H9 (cell line): ENCODE measurements around the gene FKBP11. TPM values are rescaled to one million over a fixed set of nuclear protein-coding genes. Genes with fewer than 3 reads are reported as not detected.
A peak's percentile ranks its signal among the peaks of the same experiment; 100 is the strongest.

Experiments
- DNase-seq: peaks from one replicate; pipeline ENCODE4 v3.0.0-alpha.2; 2017
- H2AFZ ChIP-seq: one replicate; pipeline ENCODE4 v1.6.1; 2013; ENCODE audit warnings: mild to moderate bottlenecking, low read length, control low read depth, moderate library complexity
- H2AK5ac ChIP-seq: 2 replicates; pipeline ENCODE4 v1.6.1; 2013; ENCODE audit warnings: low read length, control low read depth, mixed read lengths; ENCODE audit not compliant: insufficient read length
- H2BK120ac ChIP-seq: one replicate; pipeline ENCODE4 v1.6.1; 2013; ENCODE audit warnings: low read depth, mild to moderate bottlenecking, low read length, control low read depth, inconsistent platforms; ENCODE audit not compliant: poor library complexity, severe bottlenecking
- H2BK12ac ChIP-seq: 2 replicates; pipeline ENCODE4 v1.6.1; 2013; ENCODE audit warnings: low read length, control low read depth, mixed read lengths, low read depth; ENCODE audit not compliant: insufficient read length
- H2BK15ac ChIP-seq: 2 replicates; pipeline ENCODE4 v1.6.1; 2013; ENCODE audit warnings: low read depth, low read length, control low read depth
- H2BK20ac ChIP-seq: one replicate; pipeline ENCODE4 v1.6.1; 2013; ENCODE audit warnings: low read depth, mild to moderate bottlenecking, low read length, control low read depth, inconsistent platforms; ENCODE audit not compliant: poor library complexity, severe bottlenecking
- H2BK5ac ChIP-seq: 2 replicates; pipeline ENCODE4 v1.6.1; 2013; ENCODE audit warnings: low read length, control low read depth, mixed read lengths; ENCODE audit not compliant: insufficient read length
- H3K14ac ChIP-seq: 2 replicates; pipeline ENCODE4 v1.6.1; 2013; ENCODE audit warnings: low read length, control low read depth; ENCODE audit not compliant: insufficient read depth
- H3K18ac ChIP-seq: 2 replicates; pipeline ENCODE4 v1.6.1; 2013; ENCODE audit warnings: low read depth, mild to moderate bottlenecking, mixed read lengths, low read length, control low read depth; ENCODE audit not compliant: insufficient read length
- H3K23ac ChIP-seq: 2 replicates; pipeline ENCODE4 v1.6.1; 2013; ENCODE audit warnings: low read length, control low read depth, mixed read lengths, low read depth; ENCODE audit not compliant: insufficient read length
- H3K23me2 ChIP-seq: 2 replicates; pipeline ENCODE4 v1.6.1; 2013; ENCODE audit warnings: low read depth, mild to moderate bottlenecking, mixed read lengths, low read length, control low read depth; ENCODE audit not compliant: insufficient read length, poor library complexity, severe bottlenecking
- H3K27ac ChIP-seq: 2 replicates; pipeline ENCODE4 v1.5.1; 2013; ENCODE audit warnings: low read length, control low read depth, mixed read lengths, low read depth; ENCODE audit not compliant: insufficient read length
- H3K27me3 ChIP-seq: 2 replicates; pipeline ENCODE4 v1.6.1; 2013; ENCODE audit warnings: low read length, control low read depth, inconsistent platforms; ENCODE audit not compliant: insufficient read depth
- H3K4ac ChIP-seq: 2 replicates; pipeline ENCODE4 v1.6.1; 2013; ENCODE audit warnings: low read depth, mild to moderate bottlenecking, control low read depth, inconsistent platforms, low read length, moderate library complexity
- H3K4me1 ChIP-seq: 2 replicates; pipeline ENCODE4 v1.6.1; 2013; ENCODE audit warnings: low read length, control low read depth, inconsistent platforms; ENCODE audit not compliant: insufficient read depth
- H3K4me2 ChIP-seq: 2 replicates; pipeline ENCODE4 v1.6.1; 2013; ENCODE audit warnings: low read length, control low read depth, mixed read lengths; ENCODE audit not compliant: insufficient read length, insufficient read depth
- H3K56ac ChIP-seq: 2 replicates; pipeline ENCODE4 v1.6.1; 2013; ENCODE audit warnings: low read depth, mild to moderate bottlenecking, mixed read lengths, low read length, control low read depth; ENCODE audit not compliant: insufficient read length
- H3K79me1 ChIP-seq: 2 replicates; pipeline ENCODE4 v1.6.1; 2013; ENCODE audit warnings: low read depth, mild to moderate bottlenecking, moderate library complexity, low read length, control low read depth, inconsistent platforms; ENCODE audit not compliant: insufficient read depth, poor library complexity, severe bottlenecking
- H3K79me2 ChIP-seq: 2 replicates; pipeline ENCODE4 v1.6.1; 2013; ENCODE audit warnings: low read length, control low read depth, inconsistent platforms; ENCODE audit not compliant: insufficient read depth
- H3K9ac ChIP-seq: 2 replicates; pipeline ENCODE4 v1.6.1; 2013; ENCODE audit warnings: low read length, control low read depth, mixed read lengths; ENCODE audit not compliant: insufficient read length; ENCODE audit errors: extremely low read depth
- H3K9me3 ChIP-seq: one replicate; pipeline ENCODE4 v1.6.1; 2013; ENCODE audit warnings: low read depth, low read length, inconsistent platforms; ENCODE audit not compliant: control insufficient read depth
- H3T11ph ChIP-seq: one replicate; pipeline ENCODE4 v1.6.1; 2013; ENCODE audit warnings: mild to moderate bottlenecking, low read length, control low read depth, inconsistent platforms
- H4K20me1 ChIP-seq: one replicate; pipeline ENCODE4 v1.6.1; 2013; ENCODE audit not compliant: control insufficient read depth, insufficient read length, insufficient read depth
- H4K5ac ChIP-seq: 2 replicates; pipeline ENCODE4 v1.6.1; 2013; ENCODE audit warnings: low read depth, mild to moderate bottlenecking, mixed read lengths, low read length, control low read depth; ENCODE audit not compliant: insufficient read length
- H4K8ac ChIP-seq: replicated peaks from 2 replicates; pipeline ENCODE4 v1.6.1; 2013; ENCODE audit warnings: low read length, control low read depth, mixed read lengths, low read depth; ENCODE audit not compliant: insufficient read length
- H4K91ac ChIP-seq: 2 replicates; pipeline ENCODE4 v1.6.1; 2013; ENCODE audit warnings: low read depth, mild to moderate bottlenecking, moderate library complexity, mixed read lengths, low read length, control low read depth; ENCODE audit not compliant: insufficient read length
- H3K27ac Mint-ChIP-seq, 3 experiments: 2 replicates in 2 of 3; 3 replicates in 1 of 3; pipeline ENCODE4 v1.8.0; 2020 to 2021; ENCODE audit warnings: mixed read lengths in 3 of 3, mild to moderate bottlenecking in 1 of 3, moderate library complexity in 1 of 3
- H3K27me3 Mint-ChIP-seq: 2 replicates; pipeline ENCODE4 v1.8.0; 2021; ENCODE audit warnings: low read depth, mild to moderate bottlenecking, moderate library complexity, mixed read lengths
- H3K36me3 Mint-ChIP-seq, 3 experiments: 2 replicates in 2 of 3; 3 replicates in 1 of 3; pipeline ENCODE4 v1.8.0; 2020 to 2021; ENCODE audit warnings: low read depth in 3 of 3, mixed read lengths in 3 of 3; ENCODE audit not compliant: insufficient read depth in 1 of 3
- H3K4me1 Mint-ChIP-seq, 2 experiments: 2 replicates each; pipeline ENCODE4 v1.8.0; 2020; ENCODE audit warnings: mixed read lengths in 2 of 2
- H3K4me3 Mint-ChIP-seq, 2 experiments: 2 replicates in 1 of 2; 3 replicates in 1 of 2; pipeline ENCODE4 v1.8.0; 2020 to 2021; ENCODE audit warnings: mild to moderate bottlenecking in 2 of 2, mixed read lengths in 2 of 2, moderate library complexity in 1 of 2
- H3K9me3 Mint-ChIP-seq, 2 experiments: 2 replicates in 1 of 2; 3 replicates in 1 of 2; pipeline ENCODE4 v1.8.0; 2020; ENCODE audit warnings: mild to moderate bottlenecking in 2 of 2, mixed read lengths in 2 of 2, moderate library complexity in 1 of 2
- WGBS: extraction: QIAGEN DNeasy Blood & Tissue Kit; methylation state at CpG from one replicate; pipeline ENCODE4 v1.1.7; 2013; ENCODE audit warnings: missing lambda C conversion rate, low lambda C conversion rate, mixed read lengths; ENCODE audit not compliant: insufficient read length; ENCODE audit errors: extremely low coverage; 5-methylcytosine and 5-hydroxymethylcytosine counted together
- total RNA-seq: library from RNA; stranded (reverse); gene quantifications from 2 replicates; pipeline ENCODE4 v1.2.1, GENCODE V29; 2021
- TF ChIP-seq, protein P1 (sequence below): fragments of 200-600 bp; sonication (generic); conservative IDR thresholded peaks from 3 replicates; pipeline ENCODE4 v1.8.0; 2021; ENCODE audit warnings: antibody characterized with exemption, mild to moderate bottlenecking

Gene FKBP11
- total RNA-seq, 1 experiment from 2014 or later, result 40.8 TPM

DNA sequence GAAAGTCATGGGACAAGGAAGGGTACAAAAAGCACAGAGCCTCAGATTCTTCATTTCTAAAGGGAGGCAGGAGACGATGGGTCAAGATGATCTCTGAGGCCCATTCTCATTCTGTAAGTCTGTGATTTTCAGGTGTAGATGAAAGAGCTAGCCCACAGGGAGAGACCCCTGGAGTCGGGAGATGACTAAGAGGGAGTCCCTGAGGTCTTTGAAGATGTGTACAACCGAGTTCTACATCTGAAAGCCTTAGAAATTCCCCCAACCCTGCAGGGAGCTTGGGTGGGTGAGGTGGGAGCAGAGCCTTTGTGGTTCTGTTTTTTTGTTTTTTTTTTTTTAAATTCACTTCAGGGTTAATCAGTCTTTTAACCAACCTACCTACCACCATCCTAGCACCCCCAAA, 43.2 kb upstream of the FKBP11 start:
- no peak overlapping the region for H2AFZ ChIP-seq
- no peaks in the 10 kb centered on the region for H3K79me1 ChIP-seq
- H3K9me3 Mint-ChIP-seq, result peaks cover 0 to 2% of the 10 kb centered on the region in 2 experiments; a peak in 3 of 5 replicates
- H3K23me2 ChIP-seq, result peaks cover 9% of the 10 kb centered on the region
- H3K23ac ChIP-seq, result no peak overlapping the region
- peaks cover 67% of the 10 kb centered on the region for H3K27me3 Mint-ChIP-seq
- no peak overlapping the region for H2AK5ac ChIP-seq
- no peaks in the 10 kb centered on the region; a peak in 1 of 7 replicates for H3K36me3 Mint-ChIP-seq
- H4K5ac ChIP-seq, result no peak overlapping the region
- H4K91ac ChIP-seq, result no peak overlapping the region
- H2BK5ac ChIP-seq, result no peak overlapping the region
- peaks cover 61 to 63% of the 10 kb centered on the region in 2 experiments for H3K4me1 Mint-ChIP-seq
- no peak overlapping the region for H3K18ac ChIP-seq
- no peak overlapping the region for H2BK120ac ChIP-seq
- no peak for DNase-seq
- H3K9me3 ChIP-seq, result no peaks in the 10 kb centered on the region
- H3T11ph ChIP-seq, result no peak overlapping the region
- H3K4me1 ChIP-seq, result peaks cover 11% of the 10 kb centered on the region
- H2BK12ac ChIP-seq, result no peak overlapping the region
- no peak overlapping the region for H3K14ac ChIP-seq
- H3K27ac Mint-ChIP-seq, result peak overlapping the region in 1 of 3 experiments; percentile 35; a peak in 1 of 7 replicates
- no peaks in the 10 kb centered on the region for H3K79me2 ChIP-seq
- H2BK15ac ChIP-seq, result no peak overlapping the region
- TF ChIP-seq, protein P1, sequence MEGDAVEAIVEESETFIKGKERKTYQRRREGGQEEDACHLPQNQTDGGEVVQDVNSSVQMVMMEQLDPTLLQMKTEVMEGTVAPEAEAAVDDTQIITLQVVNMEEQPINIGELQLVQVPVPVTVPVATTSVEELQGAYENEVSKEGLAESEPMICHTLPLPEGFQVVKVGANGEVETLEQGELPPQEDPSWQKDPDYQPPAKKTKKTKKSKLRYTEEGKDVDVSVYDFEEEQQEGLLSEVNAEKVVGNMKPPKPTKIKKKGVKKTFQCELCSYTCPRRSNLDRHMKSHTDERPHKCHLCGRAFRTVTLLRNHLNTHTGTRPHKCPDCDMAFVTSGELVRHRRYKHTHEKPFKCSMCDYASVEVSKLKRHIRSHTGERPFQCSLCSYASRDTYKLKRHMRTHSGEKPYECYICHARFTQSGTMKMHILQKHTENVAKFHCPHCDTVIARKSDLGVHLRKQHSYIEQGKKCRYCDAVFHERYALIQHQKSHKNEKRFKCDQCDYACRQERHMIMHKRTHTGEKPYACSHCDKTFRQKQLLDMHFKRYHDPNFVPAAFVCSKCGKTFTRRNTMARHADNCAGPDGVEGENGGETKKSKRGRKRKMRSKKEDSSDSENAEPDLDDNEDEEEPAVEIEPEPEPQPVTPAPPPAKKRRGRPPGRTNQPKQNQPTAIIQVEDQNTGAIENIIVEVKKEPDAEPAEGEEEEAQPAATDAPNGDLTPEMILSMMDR, result no peak
- no peak overlapping the region for H3K4ac ChIP-seq
- peaks cover 58% of the 10 kb centered on the region for H3K27me3 ChIP-seq
- peak overlapping the region in 1 of 2 experiments; percentile 28; a peak in 3 of 5 replicates for H3K4me3 Mint-ChIP-seq
- no peak overlapping the region for H3K27ac ChIP-seq
- H2BK20ac ChIP-seq, result no peak overlapping the region
- no peak overlapping the region for H4K8ac ChIP-seq
- H4K20me1 ChIP-seq, result no peaks in the 10 kb centered on the region
- H3K4me2 ChIP-seq, result no peak overlapping the region
- no peak overlapping the region for H3K9ac ChIP-seq
- WGBS, result no CpG with 5 or more reads among the region's 3 CpGs
- H3K56ac ChIP-seq, result no peak overlapping the region
